ENCODE results near the gene C2CD3.

Gene C2CD3

DNA sequence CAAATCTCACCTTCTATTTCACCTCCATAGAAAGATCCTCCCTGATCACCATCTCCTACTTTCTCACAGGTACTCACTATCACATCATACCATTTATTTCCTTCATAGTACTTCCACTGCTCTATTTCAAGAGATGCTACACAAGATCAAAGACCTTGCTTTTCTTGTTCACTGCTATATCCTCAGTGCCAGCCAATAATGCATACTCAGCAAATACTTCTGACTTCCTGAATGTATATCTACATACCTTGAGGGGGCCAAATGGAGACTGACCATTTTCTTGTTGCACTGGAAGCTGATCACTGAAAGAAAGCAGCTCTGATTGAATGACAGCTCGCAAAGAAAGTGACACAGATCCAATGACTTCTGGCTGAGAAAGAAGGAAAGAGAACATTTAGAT lies 64.7 kb downstream of the C2CD3 start:
- TF ChIP-seq FOXP2 (optimal IDR thresholded peaks at IDR 0.05; ENCODE audit: borderline replicate concordance, extremely low read depth, extremely low read length, insufficient read depth) = no peak
- TF ChIP-seq TAF1 (IDR thresholded peaks at IDR 0.05; ENCODE audit: borderline replicate concordance, insufficient read depth, low read length) = no peak
- TF ChIP-seq, protein P1, sequence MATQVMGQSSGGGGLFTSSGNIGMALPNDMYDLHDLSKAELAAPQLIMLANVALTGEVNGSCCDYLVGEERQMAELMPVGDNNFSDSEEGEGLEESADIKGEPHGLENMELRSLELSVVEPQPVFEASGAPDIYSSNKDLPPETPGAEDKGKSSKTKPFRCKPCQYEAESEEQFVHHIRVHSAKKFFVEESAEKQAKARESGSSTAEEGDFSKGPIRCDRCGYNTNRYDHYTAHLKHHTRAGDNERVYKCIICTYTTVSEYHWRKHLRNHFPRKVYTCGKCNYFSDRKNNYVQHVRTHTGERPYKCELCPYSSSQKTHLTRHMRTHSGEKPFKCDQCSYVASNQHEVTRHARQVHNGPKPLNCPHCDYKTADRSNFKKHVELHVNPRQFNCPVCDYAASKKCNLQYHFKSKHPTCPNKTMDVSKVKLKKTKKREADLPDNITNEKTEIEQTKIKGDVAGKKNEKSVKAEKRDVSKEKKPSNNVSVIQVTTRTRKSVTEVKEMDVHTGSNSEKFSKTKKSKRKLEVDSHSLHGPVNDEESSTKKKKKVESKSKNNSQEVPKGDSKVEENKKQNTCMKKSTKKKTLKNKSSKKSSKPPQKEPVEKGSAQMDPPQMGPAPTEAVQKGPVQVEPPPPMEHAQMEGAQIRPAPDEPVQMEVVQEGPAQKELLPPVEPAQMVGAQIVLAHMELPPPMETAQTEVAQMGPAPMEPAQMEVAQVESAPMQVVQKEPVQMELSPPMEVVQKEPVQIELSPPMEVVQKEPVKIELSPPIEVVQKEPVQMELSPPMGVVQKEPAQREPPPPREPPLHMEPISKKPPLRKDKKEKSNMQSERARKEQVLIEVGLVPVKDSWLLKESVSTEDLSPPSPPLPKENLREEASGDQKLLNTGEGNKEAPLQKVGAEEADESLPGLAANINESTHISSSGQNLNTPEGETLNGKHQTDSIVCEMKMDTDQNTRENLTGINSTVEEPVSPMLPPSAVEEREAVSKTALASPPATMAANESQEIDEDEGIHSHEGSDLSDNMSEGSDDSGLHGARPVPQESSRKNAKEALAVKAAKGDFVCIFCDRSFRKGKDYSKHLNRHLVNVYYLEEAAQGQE (IDR thresholded peaks at IDR 0.05; ENCODE audit: insufficient read depth in 1 of 2, low read depth in 2 of 2, low read length in 2 of 2) = no peak
- TF ChIP-seq POLR2AphosphoS5 (IDR thresholded peaks at IDR 0.05; ENCODE audit: low read depth, low read length) = no peak
- TF ChIP-seq SIN3A (IDR thresholded peaks at IDR 0.05; ENCODE audit: borderline replicate concordance, insufficient read depth, low read length) = no peak

DNA sequence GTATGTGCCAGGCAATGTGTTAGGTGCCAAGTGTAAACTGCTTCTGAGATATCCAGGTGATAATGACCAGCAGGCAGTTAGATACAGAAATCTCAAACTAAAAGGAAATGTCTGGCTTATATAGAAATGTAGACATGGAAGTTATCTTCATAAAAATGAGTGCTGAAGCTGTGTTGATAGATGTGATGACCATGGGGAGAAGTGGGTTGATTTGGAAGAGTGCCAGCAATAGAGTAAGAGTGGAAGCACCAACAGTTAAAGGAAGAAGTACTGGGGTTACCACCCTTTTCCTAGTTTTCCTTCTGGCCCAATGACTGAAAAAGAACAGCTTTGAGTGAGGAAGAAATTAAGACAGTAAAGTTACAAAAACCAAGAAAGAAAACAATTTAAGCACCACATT lies 68.5 kb downstream of the C2CD3 start:
- TF ChIP-seq, protein P1 (IDR thresholded peaks at IDR 0.05; ENCODE audit: insufficient read depth in 1 of 2, low read depth in 2 of 2, low read length in 2 of 2) = no peak
- TF ChIP-seq FOXP2 (optimal IDR thresholded peaks at IDR 0.05; ENCODE audit: borderline replicate concordance, extremely low read depth, extremely low read length, insufficient read depth) (no peak), POLR2AphosphoS5 (IDR thresholded peaks at IDR 0.05; ENCODE audit: low read depth, low read length) (no peak), TAF1 (IDR thresholded peaks at IDR 0.05; ENCODE audit: borderline replicate concordance, insufficient read depth, low read length) (no peak), SIN3A (IDR thresholded peaks at IDR 0.05; ENCODE audit: borderline replicate concordance, insufficient read depth, low read length) (no peak)

DNA sequence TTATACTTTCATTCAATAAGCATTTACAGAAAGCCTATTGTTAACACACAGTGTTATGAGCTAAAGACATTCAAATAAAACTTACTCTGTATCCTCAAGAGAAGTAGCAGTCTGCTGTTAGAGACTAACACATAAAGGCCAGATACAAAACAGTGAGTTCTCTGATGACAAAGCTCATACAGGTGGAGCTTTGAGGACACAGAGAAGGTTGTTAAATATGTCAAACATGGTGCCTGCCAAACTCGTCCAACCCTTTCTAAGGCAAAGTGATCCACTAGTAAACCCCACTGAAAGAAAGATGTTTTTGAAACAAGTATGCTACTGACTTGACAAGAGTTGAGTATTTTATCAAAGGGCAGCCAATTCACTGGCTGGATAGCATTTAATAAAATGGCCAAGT lies 70.1 kb downstream of the C2CD3 start:
- TF ChIP-seq SIN3A (IDR thresholded peaks at IDR 0.05; ENCODE audit: borderline replicate concordance, insufficient read depth, low read length) (no peak), FOXP2 (optimal IDR thresholded peaks at IDR 0.05; ENCODE audit: borderline replicate concordance, extremely low read depth, extremely low read length, insufficient read depth) (no peak), TAF1 (IDR thresholded peaks at IDR 0.05; ENCODE audit: borderline replicate concordance, insufficient read depth, low read length) (no peak), POLR2AphosphoS5 (IDR thresholded peaks at IDR 0.05; ENCODE audit: low read depth, low read length) (no peak)
- TF ChIP-seq, protein P1 (IDR thresholded peaks at IDR 0.05; ENCODE audit: insufficient read depth in 1 of 2, low read depth in 2 of 2, low read length in 2 of 2) = no peak

DNA sequence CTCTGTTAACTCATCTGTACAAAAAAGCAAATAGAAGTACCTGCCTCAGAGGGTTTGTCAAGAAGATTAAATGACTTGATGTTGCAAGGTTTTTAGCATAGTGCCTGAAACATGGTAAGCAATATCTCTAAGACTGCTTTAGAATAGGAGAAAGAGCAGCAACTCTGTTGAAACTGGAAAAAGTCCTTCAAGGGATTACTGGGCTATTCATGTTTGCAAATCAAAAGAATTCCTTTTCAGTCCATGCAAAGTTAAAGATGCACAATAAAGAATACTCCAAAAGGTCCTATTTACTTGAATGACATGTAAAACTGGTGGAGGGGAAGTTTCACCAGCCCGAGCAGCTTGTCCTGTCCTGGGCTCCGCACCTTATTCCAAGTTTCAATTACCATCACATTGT lies 70.6 kb downstream of the C2CD3 start:
- TF ChIP-seq POLR2AphosphoS5 (IDR thresholded peaks at IDR 0.05; ENCODE audit: low read depth, low read length) (no peak), SIN3A (IDR thresholded peaks at IDR 0.05; ENCODE audit: borderline replicate concordance, insufficient read depth, low read length) (no peak), FOXP2 (optimal IDR thresholded peaks at IDR 0.05; ENCODE audit: borderline replicate concordance, extremely low read depth, extremely low read length, insufficient read depth) (no peak), TAF1 (IDR thresholded peaks at IDR 0.05; ENCODE audit: borderline replicate concordance, insufficient read depth, low read length) (no peak)
- TF ChIP-seq, protein P1 (IDR thresholded peaks at IDR 0.05; ENCODE audit: insufficient read depth in 1 of 2, low read depth in 2 of 2, low read length in 2 of 2) = no peak
